Hematopoietic multipotent progenitor cell treated with erythropoietin and hydrocortisone succinate and interleukin-3 and kit ligand, for 8 days (in vitro differentiated cells): ENCODE results near the gene SNX18.
A peak's percentile ranks its signal among the peaks of the same experiment; 100 is the strongest.

Experiments
- DNase-seq: peaks from one replicate; pipeline ENCODE4 v3.0.0-alpha.2; 2015

Gene SNX18

DNA sequence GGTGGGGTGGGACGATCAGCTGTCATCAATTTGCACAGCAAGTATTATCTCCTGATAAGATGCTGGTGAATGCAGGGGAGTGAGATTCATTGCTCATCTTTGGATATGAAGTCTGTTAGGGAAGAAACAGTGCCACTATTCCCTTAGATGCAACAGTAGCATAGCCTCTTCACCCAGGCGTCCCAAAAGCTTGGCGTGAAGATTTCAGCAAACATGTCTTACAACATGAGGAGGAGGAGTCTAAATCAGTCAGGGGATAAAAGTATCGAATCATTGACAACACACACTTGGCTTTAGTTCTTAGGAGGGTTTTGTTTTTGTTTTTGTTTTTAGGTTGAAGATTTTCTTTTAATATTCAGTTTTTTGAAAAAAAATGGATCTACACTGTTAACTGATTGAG, 26.5 kb downstream of the SNX18 start:
- DNase-seq = no peak

DNA sequence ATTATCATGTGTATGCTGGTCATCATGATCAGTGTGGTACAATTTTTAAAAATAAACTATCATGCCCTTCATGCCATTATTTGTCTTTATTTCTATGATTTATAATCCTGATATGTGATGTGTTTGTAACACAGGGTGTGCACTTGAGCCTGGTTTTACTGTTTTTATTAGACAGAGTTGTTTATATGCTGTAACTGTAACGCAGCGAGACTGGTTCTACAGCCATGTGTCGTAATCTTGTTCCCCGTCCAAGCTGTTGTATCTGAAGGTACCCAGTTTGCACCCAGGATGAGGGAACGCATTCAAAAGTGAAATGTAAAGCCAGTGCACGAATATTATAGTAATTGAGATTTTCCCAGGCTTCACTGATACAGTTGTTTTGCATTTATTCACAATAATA, 28.2 kb downstream of the SNX18 start:
- DNase-seq = no peak

DNA sequence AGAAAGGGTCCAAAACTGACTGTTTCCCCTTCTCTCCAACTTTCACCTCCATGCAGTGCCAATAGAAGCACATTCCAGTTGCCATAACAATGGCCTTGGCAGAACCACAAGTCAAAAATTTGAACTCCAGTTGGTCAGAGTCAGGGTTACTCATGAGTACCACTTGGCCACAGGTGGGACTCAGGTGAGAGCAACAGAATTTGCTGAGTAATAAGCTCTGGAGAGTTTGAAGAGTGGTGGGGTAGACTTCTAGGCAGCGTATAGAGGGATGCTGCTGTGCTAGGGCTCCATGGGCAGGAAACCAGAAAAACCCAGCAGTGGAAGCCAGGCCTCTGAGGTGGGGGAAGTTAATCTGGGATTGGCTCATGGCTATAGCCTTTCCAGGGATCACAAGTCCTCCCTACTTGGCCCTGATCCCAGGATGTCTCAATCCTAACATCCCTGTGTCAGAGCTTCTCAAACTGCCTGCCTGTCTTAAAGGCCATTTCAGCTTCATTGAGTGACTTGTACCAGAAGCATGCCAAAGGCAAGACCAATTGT, 30.2 kb downstream of the SNX18 start:
- DNase-seq = no peak

DNA sequence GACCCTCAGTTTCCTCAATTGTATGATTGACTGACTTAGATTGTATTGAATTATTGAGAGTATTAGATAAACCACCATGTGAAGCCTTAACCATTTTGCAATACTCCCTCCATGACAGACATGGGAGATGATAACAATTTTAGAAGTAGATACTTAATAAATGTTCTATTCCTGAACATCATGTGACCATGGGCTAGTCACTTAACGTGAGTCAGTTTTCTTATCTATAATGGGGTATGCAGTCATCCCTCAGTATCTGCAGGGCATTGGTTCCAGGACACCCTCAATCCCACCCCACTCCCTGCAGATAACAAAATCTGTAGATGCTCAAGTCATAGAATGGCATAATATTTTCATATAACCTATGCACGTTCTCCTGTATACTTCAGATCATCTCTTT, 31.0 kb downstream of the SNX18 start:
- peak; percentile 39 for DNase-seq

DNA sequence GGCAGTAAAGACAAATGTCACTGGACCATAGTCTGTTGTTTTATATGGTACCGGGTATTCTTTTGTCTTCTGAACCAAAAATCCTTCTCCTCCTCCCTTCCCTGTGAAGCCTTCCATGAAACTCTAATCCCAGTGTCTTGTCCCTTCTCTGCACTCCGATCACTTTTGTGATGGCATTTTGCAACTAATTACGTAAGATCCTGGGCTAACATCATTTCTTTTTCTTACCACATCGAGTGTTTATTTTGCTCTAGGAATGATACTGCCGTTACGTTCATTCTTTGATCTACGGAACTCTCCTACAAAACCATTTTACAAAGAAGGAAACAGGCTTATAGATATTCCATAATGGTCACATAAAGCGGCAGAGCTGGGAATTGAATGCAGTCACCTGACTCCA, 33.7 kb downstream of the SNX18 start:
- DNase-seq = no peak

- no peak for DNase-seq
These were observed 34.4 kb downstream of the SNX18 start for GRCh38 chr5:54551926-54552325.

GRCh38 chr5:54552446-54552845, 34.9 kb downstream of the SNX18 start:
- DNase-seq = no peak

DNA sequence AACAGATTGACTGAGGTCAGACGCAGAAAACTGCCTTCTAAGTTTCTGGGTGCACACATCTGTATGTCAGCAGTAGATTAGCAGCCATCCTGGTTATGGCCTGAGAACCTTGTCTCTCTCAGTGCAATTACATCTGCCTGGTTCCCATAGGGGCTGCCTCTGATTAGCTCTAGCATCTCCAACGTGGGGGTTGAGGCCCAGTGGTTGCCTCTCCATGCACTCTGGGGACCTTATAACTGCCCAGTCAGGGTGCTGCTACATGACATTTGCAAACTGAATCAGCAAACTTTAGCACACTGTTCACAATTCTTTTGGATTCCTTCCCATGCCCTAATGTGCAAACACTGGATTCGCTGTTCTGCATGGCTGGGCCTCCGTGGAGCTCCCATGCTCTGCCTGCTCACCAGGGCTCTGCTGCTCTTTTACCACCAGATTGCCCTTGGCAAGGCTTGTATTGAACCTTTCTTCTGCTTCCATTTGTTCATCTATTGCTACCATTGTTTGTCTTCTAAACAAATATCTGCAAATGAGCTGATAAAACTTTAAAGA, 36.2 kb downstream of the SNX18 start:
- no peak for DNase-seq

- no peak for DNase-seq
These were observed 38.6 kb downstream of the SNX18 start for GRCh38 chr5:54556141-54556540.

GRCh38 chr5:54558362-54558761, 40.8 kb downstream of the SNX18 start:
- no peak for DNase-seq

DNA sequence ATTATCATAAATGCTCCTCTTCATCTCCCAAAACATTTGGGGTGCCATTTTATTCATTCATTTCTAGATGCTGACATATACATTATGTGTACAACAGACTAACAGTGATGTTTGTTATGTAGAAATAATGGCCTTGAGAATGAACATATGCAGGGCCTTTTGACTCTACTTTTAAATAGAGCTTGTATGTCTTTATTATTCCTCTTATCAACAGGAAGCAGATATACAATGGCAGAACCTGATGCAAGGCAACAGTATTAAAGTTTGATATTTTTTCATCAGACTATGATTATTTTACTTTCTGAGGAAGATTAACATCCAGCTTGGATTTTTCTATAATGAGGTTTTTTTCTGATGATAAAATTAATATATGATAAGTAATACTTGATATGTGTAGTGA, 44.1 kb downstream of the SNX18 start:
- no peak for DNase-seq

DNA sequence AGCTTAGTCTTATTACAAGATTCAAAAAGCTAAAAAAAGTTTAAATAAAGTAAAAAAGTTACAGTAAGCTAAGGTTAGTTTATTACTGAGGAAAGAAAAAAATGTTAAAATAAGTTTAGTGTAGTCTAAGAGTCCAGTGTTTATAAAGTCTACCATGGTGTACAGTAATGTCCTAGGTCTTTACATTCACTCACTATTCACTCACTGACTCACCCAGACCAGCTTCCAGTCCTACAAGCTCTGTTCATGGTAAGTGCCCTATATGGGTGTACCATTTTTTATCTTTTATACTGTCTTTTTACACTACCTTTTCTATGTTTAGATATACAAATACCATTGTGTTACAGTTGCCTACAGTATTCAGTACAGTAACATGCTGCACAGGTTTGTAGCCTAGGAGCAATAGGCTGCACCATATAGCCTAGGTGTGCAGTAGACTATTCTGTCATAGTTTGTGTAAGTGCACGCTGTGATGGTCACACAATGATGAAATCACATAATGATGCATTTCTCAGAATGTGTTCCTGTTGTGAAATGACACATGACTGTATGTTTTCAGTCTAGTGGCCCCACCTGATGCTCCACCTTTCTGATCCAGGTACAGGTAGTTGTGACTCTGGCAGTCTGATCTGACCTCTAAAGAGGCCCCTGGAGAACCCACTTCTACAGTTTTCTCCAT, 45.7 kb downstream of the SNX18 start:
- no peak for DNase-seq

- no peak for DNase-seq
These were observed 50.4 kb downstream of the SNX18 start for GRCh38 chr5:54567996-54568395.

DNA sequence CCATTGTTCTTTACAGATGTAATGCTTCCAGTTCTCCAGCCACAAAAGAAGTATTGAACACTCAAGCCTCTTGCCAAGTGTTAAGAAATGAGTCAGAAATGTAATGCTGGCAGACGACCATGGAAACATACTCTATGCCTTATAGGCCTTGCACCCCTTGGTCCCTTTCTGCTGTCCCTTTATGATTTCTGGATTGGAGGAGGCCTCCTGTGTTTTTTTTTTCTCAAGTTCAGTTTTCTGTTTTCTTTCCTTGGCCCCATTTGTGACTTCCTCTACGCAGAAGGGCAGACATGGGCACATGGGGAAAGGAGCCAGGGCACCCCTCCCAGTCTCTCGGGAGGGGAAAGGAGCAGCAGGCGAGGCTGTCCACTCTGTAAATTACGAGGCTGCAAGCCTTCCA, 53.4 kb downstream of the SNX18 start:
- DNase-seq = no peak

DNA sequence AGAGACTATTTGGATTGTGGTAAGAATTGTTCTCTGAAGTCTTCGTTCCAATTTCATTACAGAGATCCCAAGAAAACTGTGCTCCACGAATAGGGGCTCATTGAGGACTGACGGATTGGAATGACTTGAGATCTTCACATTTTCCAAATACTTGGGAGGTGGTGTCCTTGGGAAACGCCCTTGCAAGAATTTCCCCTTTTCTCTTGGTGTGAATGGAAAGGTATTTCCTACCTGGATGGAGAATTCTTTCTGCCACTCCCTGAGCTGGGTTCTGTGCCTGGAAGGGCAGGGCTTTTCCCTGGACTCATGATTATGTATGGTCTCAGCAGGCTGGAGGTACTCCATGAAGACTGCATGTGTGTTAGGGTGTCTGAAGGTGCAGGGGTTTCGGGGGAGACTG, 53.9 kb downstream of the SNX18 start:
- no peak for DNase-seq

- no peak for DNase-seq
These were observed 56.4 kb downstream of the SNX18 start for GRCh38 chr5:54573812-54574489.

DNA sequence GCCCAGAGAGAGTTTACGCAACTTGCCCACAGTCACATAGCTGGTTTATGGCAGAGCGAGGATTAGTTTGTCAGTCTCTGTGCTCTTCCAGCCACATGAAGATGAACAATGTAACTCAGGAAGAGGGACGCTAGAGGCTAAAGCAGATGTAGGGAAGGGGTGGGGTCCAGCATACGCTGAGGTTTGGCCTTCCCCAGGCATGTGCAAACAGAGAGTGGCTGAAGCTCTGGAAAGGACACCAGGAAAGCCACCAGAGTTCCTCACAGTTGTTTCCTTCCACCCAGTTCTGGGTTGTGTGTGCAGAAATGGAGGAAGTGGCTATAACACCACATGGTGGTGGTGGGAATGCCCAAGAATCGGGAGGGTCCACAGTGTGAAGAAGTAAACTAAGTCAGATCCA, 60.0 kb downstream of the SNX18 start:
- no peak for DNase-seq

GRCh38 chr5:54577937-54578653, 60.5 kb downstream of the SNX18 start:
- no peak for DNase-seq

GRCh38 chr5:54579591-54580295, 62.2 kb downstream of the SNX18 start:
- DNase-seq = no peak

- DNase-seq = peak; percentile 59
These were observed 63.6 kb downstream of the SNX18 start for GRCh38 chr5:54580997-54581811.

DNA sequence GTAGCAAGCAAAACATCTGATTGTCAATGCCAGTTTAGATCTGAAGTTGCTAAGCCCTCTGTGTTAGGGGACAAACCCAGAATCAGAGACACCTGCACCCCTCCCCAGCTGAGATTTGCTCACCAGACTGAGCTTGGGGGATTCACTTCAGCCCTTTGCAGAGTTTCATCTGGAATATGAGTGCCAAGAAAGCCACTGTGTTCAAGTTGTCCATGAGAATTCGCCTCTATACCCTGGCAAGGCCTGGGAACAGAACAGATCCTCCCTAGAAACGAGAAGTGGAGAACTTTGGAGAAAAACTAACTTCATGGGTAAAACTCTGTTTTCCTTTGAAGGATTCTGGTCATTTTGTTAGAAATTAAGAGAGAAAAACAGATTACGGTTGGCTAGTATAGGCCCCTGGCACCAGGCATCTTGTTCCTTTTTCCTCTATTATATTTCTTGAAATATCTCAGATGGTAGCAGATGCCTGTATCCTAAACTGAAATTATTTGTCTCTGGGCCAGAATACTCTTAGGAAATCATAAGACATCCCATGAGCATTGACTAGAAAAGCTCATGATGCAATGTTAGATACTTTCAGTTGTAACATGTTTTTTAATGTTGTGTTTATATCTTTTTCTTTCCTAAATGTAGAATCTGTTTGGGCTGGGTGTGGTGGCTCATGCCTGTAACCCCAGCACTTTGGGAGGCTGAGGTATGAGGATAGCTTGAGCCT, 64.4 kb downstream of the SNX18 start:
- no peak for DNase-seq
